ENCODE results near the gene PRR7.

GRCh38 chr5:177474846-177475562 lies 28.4 kb downstream of the PRR7 start:
- TF ChIP-seq RAD21 (IDR thresholded peaks at IDR 0.05; ENCODE audit: low read depth) (no peak), FOXM1 (IDR thresholded peaks at IDR 0.05; ENCODE audit: borderline replicate concordance, low read depth) (no peak), EP300 (IDR thresholded peaks at IDR 0.05; ENCODE audit: borderline replicate concordance) (no peak), YY1 (IDR thresholded peaks at IDR 0.05; ENCODE audit: low read depth) (no peak), EGR1 (IDR thresholded peaks at IDR 0.05) (no peak), ZBTB7A (IDR thresholded peaks at IDR 0.05; ENCODE audit: low read depth) (no peak)
- TF ChIP-seq, protein P1, sequence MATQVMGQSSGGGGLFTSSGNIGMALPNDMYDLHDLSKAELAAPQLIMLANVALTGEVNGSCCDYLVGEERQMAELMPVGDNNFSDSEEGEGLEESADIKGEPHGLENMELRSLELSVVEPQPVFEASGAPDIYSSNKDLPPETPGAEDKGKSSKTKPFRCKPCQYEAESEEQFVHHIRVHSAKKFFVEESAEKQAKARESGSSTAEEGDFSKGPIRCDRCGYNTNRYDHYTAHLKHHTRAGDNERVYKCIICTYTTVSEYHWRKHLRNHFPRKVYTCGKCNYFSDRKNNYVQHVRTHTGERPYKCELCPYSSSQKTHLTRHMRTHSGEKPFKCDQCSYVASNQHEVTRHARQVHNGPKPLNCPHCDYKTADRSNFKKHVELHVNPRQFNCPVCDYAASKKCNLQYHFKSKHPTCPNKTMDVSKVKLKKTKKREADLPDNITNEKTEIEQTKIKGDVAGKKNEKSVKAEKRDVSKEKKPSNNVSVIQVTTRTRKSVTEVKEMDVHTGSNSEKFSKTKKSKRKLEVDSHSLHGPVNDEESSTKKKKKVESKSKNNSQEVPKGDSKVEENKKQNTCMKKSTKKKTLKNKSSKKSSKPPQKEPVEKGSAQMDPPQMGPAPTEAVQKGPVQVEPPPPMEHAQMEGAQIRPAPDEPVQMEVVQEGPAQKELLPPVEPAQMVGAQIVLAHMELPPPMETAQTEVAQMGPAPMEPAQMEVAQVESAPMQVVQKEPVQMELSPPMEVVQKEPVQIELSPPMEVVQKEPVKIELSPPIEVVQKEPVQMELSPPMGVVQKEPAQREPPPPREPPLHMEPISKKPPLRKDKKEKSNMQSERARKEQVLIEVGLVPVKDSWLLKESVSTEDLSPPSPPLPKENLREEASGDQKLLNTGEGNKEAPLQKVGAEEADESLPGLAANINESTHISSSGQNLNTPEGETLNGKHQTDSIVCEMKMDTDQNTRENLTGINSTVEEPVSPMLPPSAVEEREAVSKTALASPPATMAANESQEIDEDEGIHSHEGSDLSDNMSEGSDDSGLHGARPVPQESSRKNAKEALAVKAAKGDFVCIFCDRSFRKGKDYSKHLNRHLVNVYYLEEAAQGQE (IDR thresholded peaks at IDR 0.05; ENCODE audit: low read depth), result no peak

Measured in Ishikawa (cell line).